Skeletal muscle satellite cell (primary cell): ENCODE results near the gene AUTS2.

ENCODE experiments used
- H3K27me3 ChIP-seq: 2 replicates; pipeline ENCODE4 v1.7.0; 2013; ENCODE audit warnings: low read length; ENCODE audit not compliant: control insufficient read depth, insufficient read depth
- H3K36me3 ChIP-seq: 2 replicates; pipeline ENCODE4 v1.7.0; 2013; ENCODE audit warnings: mild to moderate bottlenecking, control low read depth, low read length; ENCODE audit not compliant: insufficient read depth
- H3K4me1 ChIP-seq: 2 replicates; pipeline ENCODE4 v1.7.0; 2013; ENCODE audit warnings: low read length; ENCODE audit not compliant: control insufficient read depth, insufficient read depth
- H3K4me2 ChIP-seq: 2 replicates; pipeline ENCODE4 v1.7.0; 2013; ENCODE audit warnings: mild to moderate bottlenecking, low read length
- H3K4me3 ChIP-seq: 2 replicates; pipeline ENCODE4 v1.7.0; 2013; ENCODE audit warnings: low read length
- H3K9ac ChIP-seq: 2 replicates; pipeline ENCODE4 v1.7.0; 2013; ENCODE audit warnings: mild to moderate bottlenecking, low read depth, low read length, moderate library complexity
- H3K9me3 ChIP-seq: replicated peaks from 2 replicates; pipeline ENCODE4 v1.7.0; 2013; ENCODE audit warnings: mild to moderate bottlenecking, control low read depth, low read length

Gene AUTS2

DNA sequence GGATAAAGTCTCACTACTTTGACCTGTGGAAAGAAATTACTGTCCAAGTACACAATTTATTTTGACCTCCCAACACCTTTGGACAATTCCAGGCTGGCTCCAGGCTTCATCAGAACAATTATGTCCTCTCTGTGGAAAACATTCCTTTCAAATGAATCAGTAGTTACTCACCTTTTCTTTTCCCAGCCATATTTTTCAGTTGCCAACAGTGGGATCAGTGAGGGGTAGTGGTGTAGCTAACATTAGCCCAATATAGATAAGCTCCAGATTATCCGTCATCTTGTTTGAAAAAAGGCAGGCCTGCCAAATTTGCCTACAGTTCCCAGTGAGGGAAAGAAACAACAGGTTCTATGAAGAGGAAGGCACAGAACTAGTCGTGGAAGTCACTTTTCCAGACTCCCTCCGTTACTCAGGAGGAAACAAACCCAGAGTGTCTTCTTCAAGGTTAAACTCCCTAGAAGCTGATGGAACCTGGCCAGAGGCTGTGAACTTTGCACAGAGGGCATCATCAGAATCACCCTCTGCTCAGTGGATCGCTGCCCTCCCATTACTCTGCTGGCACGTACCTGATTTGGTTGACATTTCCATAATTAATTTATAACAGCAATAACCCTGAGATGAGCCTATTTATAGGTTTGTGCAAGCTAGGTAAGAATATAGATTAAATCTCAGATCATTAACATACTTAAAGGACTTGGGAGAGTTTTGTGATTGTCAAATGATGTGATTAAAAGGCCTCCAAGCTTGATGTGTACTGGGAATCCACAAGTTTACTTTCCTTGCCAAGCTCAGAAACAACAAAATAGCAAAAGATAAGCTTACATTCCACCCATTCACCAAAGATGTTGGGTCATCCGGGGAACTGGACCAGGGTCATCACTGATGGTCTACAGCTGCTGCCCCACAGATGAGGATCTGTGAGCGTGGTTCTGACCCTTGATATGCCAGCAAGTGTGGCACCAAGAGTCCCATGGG lies 879.0 kb downstream of the AUTS2 start:
- Histone ChIP-seq H3K9me3 (no peaks in the 10 kb centered on the region), H3K27me3 (no peaks in the 10 kb centered on the region), H3K4me1 (no peaks in the 10 kb centered on the region), H3K36me3 (no peaks in the 10 kb centered on the region), H3K4me2 (no peak overlapping the region), H3K4me3 (no peak overlapping the region), H3K9ac (no peak overlapping the region)

DNA sequence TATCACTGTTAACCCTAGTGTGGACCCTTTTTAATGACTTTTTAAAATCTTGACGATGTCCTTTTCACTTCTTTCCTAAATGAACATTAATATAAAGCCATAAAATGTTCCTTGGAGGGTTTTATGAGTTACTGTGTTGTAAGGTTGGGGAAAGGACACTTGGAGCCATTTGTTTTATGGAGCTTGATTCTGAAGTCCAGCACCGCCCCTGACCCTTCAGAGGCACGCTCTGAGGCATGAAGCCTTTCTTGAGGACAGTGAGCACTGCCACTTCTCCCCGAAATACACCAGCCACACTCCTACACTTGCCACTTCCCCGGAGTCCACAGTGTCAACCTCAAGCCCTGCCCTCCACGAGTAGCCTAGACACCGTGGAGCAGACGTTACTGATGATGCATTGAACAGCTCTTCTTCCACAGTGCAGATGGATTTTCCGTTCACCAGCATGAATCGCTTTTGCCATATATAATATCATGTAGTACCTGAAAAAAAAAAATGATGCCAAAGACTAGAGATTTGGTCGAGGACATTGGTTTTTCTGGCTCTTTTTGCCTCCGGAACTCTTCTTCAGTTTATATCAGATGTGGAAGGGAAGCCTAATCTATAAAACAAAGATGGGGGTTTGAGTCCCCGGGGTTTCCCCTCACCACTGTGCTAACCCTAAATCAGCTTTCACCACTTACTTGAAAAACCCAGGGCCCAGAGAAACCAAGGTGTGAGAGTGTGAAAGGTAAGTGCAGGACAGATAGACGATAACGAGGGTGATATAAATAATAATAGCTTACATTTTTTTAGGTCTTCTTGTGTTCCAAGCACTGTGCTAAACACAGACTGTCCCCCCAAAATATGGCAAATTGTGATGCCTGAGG lies 881.1 kb downstream of the AUTS2 start:
- Histone ChIP-seq H3K4me3 (no peak overlapping the region), H3K4me2 (no peak overlapping the region), H3K9ac (no peak overlapping the region), H3K27me3 (no peaks in the 10 kb centered on the region), H3K36me3 (no peaks in the 10 kb centered on the region), H3K9me3 (no peaks in the 10 kb centered on the region), H3K4me1 (no peaks in the 10 kb centered on the region)

DNA sequence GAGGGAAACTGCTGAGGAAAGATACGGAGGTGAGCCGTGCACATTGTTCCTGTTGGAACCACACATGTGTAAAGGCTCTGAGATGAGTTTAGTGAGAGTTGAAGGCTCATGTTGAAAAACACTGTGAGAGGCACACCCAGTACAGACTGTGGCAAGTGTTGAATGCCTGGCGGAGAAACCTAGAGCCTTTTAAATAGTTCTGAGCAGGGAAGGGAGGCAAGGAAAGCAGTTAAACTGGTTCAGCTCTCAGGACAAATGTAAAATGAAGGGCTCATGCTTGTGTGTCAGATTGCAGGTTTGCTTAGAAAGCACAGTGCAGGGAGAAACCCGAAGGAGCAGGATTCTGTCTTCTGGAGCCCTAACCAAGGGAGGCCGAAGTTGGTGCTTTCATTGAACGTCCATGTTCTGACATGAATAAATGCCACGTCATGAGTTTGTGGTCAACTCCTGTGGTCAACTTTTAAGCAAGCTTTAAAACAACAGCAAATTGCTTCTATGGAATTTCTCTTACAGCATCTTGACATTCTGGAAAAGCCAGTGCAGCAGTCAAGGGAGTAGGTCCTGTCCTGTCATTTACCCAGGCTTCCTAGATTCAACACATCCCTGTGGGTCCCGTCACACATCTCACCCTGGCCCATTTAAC lies 882.8 kb downstream of the AUTS2 start:
- no peak overlapping the region for H3K4me3 ChIP-seq
- H3K36me3 ChIP-seq, result no peaks in the 10 kb centered on the region
- no peaks in the 10 kb centered on the region for H3K9me3 ChIP-seq
- no peak overlapping the region for H3K9ac ChIP-seq
- no peaks in the 10 kb centered on the region for H3K4me1 ChIP-seq
- no peaks in the 10 kb centered on the region for H3K27me3 ChIP-seq
- no peak overlapping the region for H3K4me2 ChIP-seq

DNA sequence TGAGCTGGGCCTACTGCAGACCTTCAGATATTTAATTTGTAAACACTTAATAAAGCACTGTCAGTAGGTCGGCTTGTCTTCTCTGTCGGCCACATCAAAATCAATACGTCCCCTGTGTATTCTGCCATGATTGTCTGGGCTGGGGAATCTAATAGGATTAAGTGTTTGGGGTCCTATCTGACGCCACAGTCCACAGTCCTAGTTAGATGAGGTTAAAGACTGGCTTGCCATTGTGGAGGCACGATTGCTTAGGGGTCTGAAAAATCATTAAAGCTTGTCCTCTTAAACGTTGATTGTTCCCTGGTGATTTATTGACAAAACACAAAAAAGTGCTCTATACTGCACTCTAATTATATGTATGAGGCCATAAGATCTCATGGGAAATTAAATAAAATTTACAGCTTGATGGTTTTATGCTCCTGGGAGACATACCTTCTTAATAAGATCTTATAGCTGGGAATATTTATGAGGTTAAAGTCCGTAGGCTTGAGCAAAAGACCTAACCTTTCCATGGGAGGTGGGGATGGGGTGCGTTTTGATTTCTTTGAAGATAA lies 883.4 kb downstream of the AUTS2 start:
- Histone ChIP-seq H3K9me3 (no peaks in the 10 kb centered on the region), H3K4me2 (no peak overlapping the region), H3K9ac (no peak overlapping the region), H3K4me1 (no peaks in the 10 kb centered on the region), H3K4me3 (no peak overlapping the region), H3K36me3 (no peaks in the 10 kb centered on the region), H3K27me3 (no peaks in the 10 kb centered on the region)

DNA sequence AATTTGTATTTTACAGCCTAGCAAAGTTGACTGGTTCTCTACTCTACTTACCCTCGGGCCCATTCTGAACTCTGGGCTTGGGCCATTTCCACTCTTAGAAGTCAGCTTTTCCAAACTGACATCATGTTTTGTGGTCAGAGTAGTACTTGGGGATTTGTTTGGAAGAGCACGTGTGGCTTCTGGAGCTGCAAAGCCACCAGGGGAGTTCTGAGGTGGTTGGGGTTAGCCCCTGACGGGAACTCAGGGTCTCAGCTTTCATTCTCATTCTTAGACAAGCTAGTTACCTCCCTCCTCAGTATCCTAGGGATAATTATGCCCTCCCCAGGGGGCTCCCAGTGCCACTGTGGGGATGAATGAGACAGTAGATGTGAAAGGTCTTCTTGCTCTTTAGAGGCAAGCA lies 886.0 kb downstream of the AUTS2 start:
- H3K36me3 ChIP-seq, result no peaks in the 10 kb centered on the region
- no peak overlapping the region for H3K4me3 ChIP-seq
- no peaks in the 10 kb centered on the region for H3K9me3 ChIP-seq
- H3K4me2 ChIP-seq, result no peak overlapping the region
- no peaks in the 10 kb centered on the region for H3K27me3 ChIP-seq
- H3K9ac ChIP-seq, result no peak overlapping the region
- H3K4me1 ChIP-seq, result no peaks in the 10 kb centered on the region

DNA sequence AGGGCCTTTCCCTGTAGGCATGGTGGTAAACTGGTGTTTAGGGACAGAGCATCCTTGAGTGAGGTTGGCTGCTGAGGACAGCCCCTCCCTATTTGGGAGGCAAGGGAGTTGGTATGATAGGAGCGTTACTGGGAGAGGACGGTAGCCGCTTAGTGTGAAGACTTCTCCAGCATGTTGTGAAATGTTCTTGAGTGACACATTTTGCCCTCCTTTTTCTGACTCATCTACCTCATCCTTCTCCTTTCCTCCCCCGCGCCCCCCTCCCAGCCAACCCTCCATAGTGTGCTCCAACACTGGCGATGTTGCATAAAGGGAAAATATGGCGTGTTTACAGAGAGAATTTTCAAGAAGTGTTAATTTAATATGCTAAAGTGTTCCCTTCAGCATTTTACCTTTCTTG lies 888.7 kb downstream of the AUTS2 start:
- no peaks in the 10 kb centered on the region for H3K4me1 ChIP-seq
- no peaks in the 10 kb centered on the region for H3K36me3 ChIP-seq
- no peak overlapping the region for H3K4me2 ChIP-seq
- no peaks in the 10 kb centered on the region for H3K9me3 ChIP-seq
- H3K27me3 ChIP-seq, result no peaks in the 10 kb centered on the region
- H3K9ac ChIP-seq, result no peak overlapping the region
- no peak overlapping the region for H3K4me3 ChIP-seq

DNA sequence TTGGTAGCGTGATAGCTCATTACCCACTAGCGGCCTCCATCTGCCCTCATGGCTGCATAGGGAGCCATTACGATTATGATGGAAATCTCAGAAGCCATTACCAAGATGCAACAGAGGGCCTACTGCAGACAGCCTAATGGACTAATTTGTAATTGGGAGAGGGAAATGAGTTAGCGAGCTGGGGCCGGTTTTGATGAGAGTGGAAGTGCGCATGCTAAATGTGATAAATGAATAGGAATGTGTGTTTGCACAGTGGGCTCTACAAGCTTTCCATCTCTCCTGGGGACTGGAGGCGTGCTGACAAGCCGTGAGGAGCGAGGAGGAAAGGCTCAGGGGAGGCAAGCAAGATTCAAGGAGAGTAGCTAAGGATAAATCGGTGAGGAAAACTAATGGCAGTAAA lies 889.2 kb downstream of the AUTS2 start:
- H3K4me1 ChIP-seq, result no peaks in the 10 kb centered on the region
- H3K4me2 ChIP-seq, result no peak overlapping the region
- no peaks in the 10 kb centered on the region for H3K9me3 ChIP-seq
- no peaks in the 10 kb centered on the region for H3K27me3 ChIP-seq
- H3K4me3 ChIP-seq, result no peak overlapping the region
- H3K9ac ChIP-seq, result no peak overlapping the region
- H3K36me3 ChIP-seq, result no peaks in the 10 kb centered on the region

DNA sequence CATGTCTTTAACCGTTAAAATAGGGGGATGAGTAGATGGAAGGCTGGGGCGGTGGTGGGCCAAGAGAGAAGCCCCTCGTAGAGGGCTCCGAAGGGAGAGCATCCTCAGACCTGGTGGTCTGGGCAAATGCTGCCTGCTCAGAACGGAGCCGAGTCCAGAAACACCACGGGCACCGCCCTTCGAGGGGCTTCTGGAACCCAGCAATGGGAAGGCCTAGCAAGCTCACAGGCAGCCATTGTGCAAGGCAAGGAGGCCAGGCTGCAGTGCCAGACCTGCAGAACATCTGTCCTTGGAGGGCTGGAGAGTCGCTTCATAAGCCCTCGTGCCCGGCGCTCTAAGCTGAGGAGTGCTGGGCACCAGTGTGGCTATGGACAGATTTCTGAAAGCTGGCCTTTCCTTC lies 889.6 kb downstream of the AUTS2 start:
- no peak overlapping the region for H3K9ac ChIP-seq
- no peak overlapping the region for H3K4me3 ChIP-seq
- H3K9me3 ChIP-seq, result no peaks in the 10 kb centered on the region
- no peaks in the 10 kb centered on the region for H3K27me3 ChIP-seq
- no peaks in the 10 kb centered on the region for H3K36me3 ChIP-seq
- H3K4me1 ChIP-seq, result no peaks in the 10 kb centered on the region
- no peak overlapping the region for H3K4me2 ChIP-seq

DNA sequence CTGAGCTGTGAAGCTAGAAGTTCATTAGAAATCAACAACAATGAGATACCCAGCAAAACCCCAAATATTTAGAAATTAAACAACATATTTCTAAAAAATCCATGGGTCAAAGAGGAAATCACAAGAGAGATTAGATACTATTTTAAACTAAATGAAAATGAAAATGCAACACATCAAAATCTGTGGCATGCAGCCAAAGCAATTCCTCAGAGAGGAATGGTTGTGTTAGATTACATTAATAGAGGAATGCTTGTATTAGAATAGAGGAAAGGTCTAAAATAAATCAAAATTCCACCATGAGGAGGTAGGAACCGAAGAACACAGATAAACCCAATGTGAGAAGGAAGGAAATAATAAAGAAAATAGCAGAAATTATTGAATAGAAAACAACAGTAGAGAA lies 891.5 kb downstream of the AUTS2 start:
- H3K36me3 ChIP-seq, result no peaks in the 10 kb centered on the region
- no peak overlapping the region for H3K4me3 ChIP-seq
- no peak overlapping the region for H3K9ac ChIP-seq
- H3K4me2 ChIP-seq, result no peak overlapping the region
- no peaks in the 10 kb centered on the region for H3K9me3 ChIP-seq
- H3K27me3 ChIP-seq, result no peaks in the 10 kb centered on the region
- no peaks in the 10 kb centered on the region for H3K4me1 ChIP-seq

DNA sequence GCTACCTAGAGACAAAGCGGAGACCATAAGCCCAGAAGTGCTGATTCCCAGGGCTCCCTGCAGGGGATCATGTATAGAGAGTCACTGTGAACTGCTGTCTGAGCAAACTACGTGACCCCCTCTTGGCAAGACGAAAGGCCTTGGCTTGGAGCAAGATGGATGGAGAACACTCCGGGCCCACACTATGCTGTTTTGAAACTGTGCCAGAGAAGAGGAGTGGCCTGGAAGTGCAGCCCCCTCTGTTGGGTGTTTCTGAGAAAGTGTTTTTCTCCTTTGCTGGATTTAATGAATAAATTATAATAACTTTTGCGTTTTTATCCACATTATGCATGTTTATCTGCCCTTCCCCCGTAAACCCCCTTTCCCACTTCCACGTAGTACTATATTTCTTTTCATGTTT lies 894.4 kb downstream of the AUTS2 start:
- no peaks in the 10 kb centered on the region for H3K4me1 ChIP-seq
- no peak overlapping the region for H3K4me2 ChIP-seq
- H3K4me3 ChIP-seq, result no peak overlapping the region
- H3K36me3 ChIP-seq, result no peaks in the 10 kb centered on the region
- no peaks in the 10 kb centered on the region for H3K27me3 ChIP-seq
- H3K9me3 ChIP-seq, result no peaks in the 10 kb centered on the region
- no peak overlapping the region for H3K9ac ChIP-seq
